OCI-LY1 (cell line): ENCODE measurements around the gene PPHLN1.

Experiments used
- H2AFZ ChIP-seq: fragments of 200-600 bp; sonication (generic), shearing (Covaris generic); 2 replicates; pipeline ENCODE4 v1.6.0; 2014; ENCODE audit warnings: antibody characterized with exemption, mild to moderate bottlenecking, low read length
- H3F3A ChIP-seq: fragments of 200-600 bp; sonication (generic), shearing (Covaris generic); 2 replicates; pipeline ENCODE4 v1.6.0; 2014; ENCODE audit warnings: mild to moderate bottlenecking, antibody characterized with exemption, low read length, moderate library complexity; ENCODE audit not compliant: insufficient read depth
- H3K27ac ChIP-seq: fragments of 200-600 bp; sonication (generic); 2 replicates; pipeline ENCODE4 v1.5.1; 2014; ENCODE audit warnings: low read length, mixed run types, mild to moderate bottlenecking, low read depth; ENCODE audit not compliant: poor library complexity, severe bottlenecking
- H3K27me3 ChIP-seq: fragments of 200-600 bp; sonication (generic); 2 replicates; pipeline ENCODE4 v1.6.0; 2014; ENCODE audit warnings: antibody characterized with exemption, mild to moderate bottlenecking, low read length, moderate library complexity; ENCODE audit not compliant: insufficient read depth
- H3K36me3 ChIP-seq: fragments of 200-600 bp; sonication (generic); 2 replicates; pipeline ENCODE4 v1.6.1; 2014; ENCODE audit warnings: mild to moderate bottlenecking, antibody characterized with exemption, low read length, moderate library complexity, mixed read lengths; ENCODE audit not compliant: insufficient read depth
- H3K4me1 ChIP-seq: fragments of 200-600 bp; sonication (generic); 2 replicates; pipeline ENCODE4 v1.5.1; 2014; ENCODE audit warnings: mild to moderate bottlenecking, low read length, moderate library complexity; ENCODE audit not compliant: insufficient read depth, severe bottlenecking
- H3K4me2 ChIP-seq: fragments of 200-600 bp; sonication (generic), shearing (Covaris generic); 2 replicates; pipeline ENCODE4 v1.6.1; 2014; ENCODE audit warnings: low read length
- H3K4me3 ChIP-seq: fragments of 200-600 bp; sonication (generic); 2 replicates; pipeline ENCODE4 v1.5.1; 2014; ENCODE audit warnings: low read length, low read depth, mild to moderate bottlenecking, mixed read lengths; ENCODE audit not compliant: poor library complexity, severe bottlenecking
- H3K79me2 ChIP-seq: fragments of 200-600 bp; shearing (Covaris generic); 2 replicates; pipeline ENCODE4 v1.6.1; 2016; ENCODE audit warnings: mixed run types, low read length, mixed read lengths; ENCODE audit not compliant: insufficient read depth
- H3K9ac ChIP-seq: fragments of 200-600 bp; sonication (generic), shearing (Covaris generic); 2 replicates; pipeline ENCODE4 v1.6.1; 2014; ENCODE audit warnings: mild to moderate bottlenecking, low read length, mixed read lengths
- H3K9me2 ChIP-seq: fragments of 200-600 bp; sonication (generic), shearing (Covaris generic); 2 replicates; pipeline ENCODE4 v1.6.1; 2014; ENCODE audit warnings: low read depth, mild to moderate bottlenecking, low read length, mixed read lengths
- H3K9me3 ChIP-seq: fragments of 200-600 bp; shearing (Covaris generic); 2 replicates; pipeline ENCODE4 v1.6.1; 2014; ENCODE audit warnings: low read length, mixed read lengths
- H4K20me1 ChIP-seq: fragments of 200-600 bp; sonication (generic), shearing (Covaris generic); 2 replicates; pipeline ENCODE4 v1.6.0; 2016; ENCODE audit warnings: mild to moderate bottlenecking, low read length; ENCODE audit not compliant: insufficient read depth
- CTCF ChIP-seq: fragments of 200-600 bp; sonication (generic), shearing (Covaris generic); IDR thresholded peaks from 2 replicates; pipeline ENCODE4 v1.5.1; 2017; ENCODE audit warnings: mild to moderate bottlenecking, antibody characterized with exemption, low read length, moderate library complexity, mixed read lengths
- EZH2 ChIP-seq: fragments of 200-600 bp; sonication (generic), shearing (Covaris generic); IDR thresholded peaks from 2 replicates; pipeline ENCODE4 v1.8.0; 2017; ENCODE audit warnings: borderline replicate concordance, mixed run types, mild to moderate bottlenecking, antibody characterized with exemption, low read length, moderate library complexity, mixed read lengths

The PPHLN1 gene

GRCh38 chr12:42482041-42482747 is 156.2 kb downstream of the PPHLN1 start:
- peak overlapping the region; percentile 96 for H3K4me2 ChIP-seq
- H3K36me3 ChIP-seq, result no peaks in the 10 kb centered on the region
- H3K27me3 ChIP-seq, result no peaks in the 10 kb centered on the region
- no peak overlapping the region for H2AFZ ChIP-seq
- H3K79me2 ChIP-seq, result no peaks in the 10 kb centered on the region
- no peaks in the 10 kb centered on the region for H3K9me3 ChIP-seq
- H4K20me1 ChIP-seq, result no peaks in the 10 kb centered on the region
- peak overlapping the region; percentile 32; the same call in 1 of the 2 replicates for H3K9ac ChIP-seq
- H3F3A ChIP-seq, result no peaks in the 10 kb centered on the region
- no peaks in the 10 kb centered on the region for H3K9me2 ChIP-seq
- H3K4me3 ChIP-seq, result peak overlapping the region; percentile 79
- H3K4me1 ChIP-seq, result peaks cover 28% of the 10 kb centered on the region
- no peak for TF ChIP-seq CTCF
- no peak for TF ChIP-seq EZH2
- no peak overlapping the region for H3K27ac ChIP-seq

GRCh38 chr12:42482748-42483520 is 157.0 kb downstream of the PPHLN1 start:
- peak overlapping the region; percentile 76 for H3K9ac ChIP-seq
- H3K4me2 ChIP-seq, result peak overlapping the region; percentile 96
- H3K27me3 ChIP-seq, result no peaks in the 10 kb centered on the region
- peak; percentile 96 for TF ChIP-seq CTCF
- no peak for TF ChIP-seq EZH2
- H3K9me3 ChIP-seq, result no peaks in the 10 kb centered on the region
- H4K20me1 ChIP-seq, result no peaks in the 10 kb centered on the region
- no peak overlapping the region for H3K27ac ChIP-seq
- H3F3A ChIP-seq, result no peaks in the 10 kb centered on the region
- peak overlapping the region; percentile 79 for H3K4me3 ChIP-seq
- H3K36me3 ChIP-seq, result no peaks in the 10 kb centered on the region
- H3K9me2 ChIP-seq, result no peaks in the 10 kb centered on the region
- H2AFZ ChIP-seq, result 0 out of 2 replicates have a peak overlapping the region, but pooled peaks have one; percentile 81
- H3K4me1 ChIP-seq, result peaks cover 28% of the 10 kb centered on the region
- H3K79me2 ChIP-seq, result no peaks in the 10 kb centered on the region

DNA sequence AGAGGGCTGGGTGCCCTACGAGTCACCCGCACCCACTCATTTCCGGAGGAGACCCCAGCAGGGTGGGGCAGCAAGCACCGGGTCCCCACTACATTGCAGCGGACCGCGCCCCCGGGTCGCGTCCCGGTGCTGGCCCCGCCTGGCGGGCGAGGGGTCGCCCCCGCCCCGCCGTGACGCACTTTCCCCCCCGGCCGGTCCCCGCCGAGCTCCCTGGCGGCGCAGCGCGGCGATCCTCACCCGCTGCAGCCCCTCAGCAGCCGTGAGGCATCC is 157.5 kb downstream of the PPHLN1 start:
- H2AFZ ChIP-seq, result 0 out of 2 replicates have a peak overlapping the region, but pooled peaks have one; percentile 81
- peak overlapping the region; percentile 76 for H3K9ac ChIP-seq
- H3K4me1 ChIP-seq, result peaks cover 28% of the 10 kb centered on the region
- H3K9me2 ChIP-seq, result no peaks in the 10 kb centered on the region
- no peaks in the 10 kb centered on the region for H3K79me2 ChIP-seq
- H3K9me3 ChIP-seq, result no peaks in the 10 kb centered on the region
- H3K27me3 ChIP-seq, result no peaks in the 10 kb centered on the region
- H4K20me1 ChIP-seq, result no peaks in the 10 kb centered on the region
- TF ChIP-seq EZH2 (no peak), CTCF (no peak)
- H3F3A ChIP-seq, result no peaks in the 10 kb centered on the region
- H3K4me2 ChIP-seq, result peak overlapping the region; percentile 96
- H3K27ac ChIP-seq, result no peak overlapping the region
- no peaks in the 10 kb centered on the region for H3K36me3 ChIP-seq
- peak overlapping the region; percentile 79 for H3K4me3 ChIP-seq
